Measurements from ENCODE around the gene UBD.

DNA sequence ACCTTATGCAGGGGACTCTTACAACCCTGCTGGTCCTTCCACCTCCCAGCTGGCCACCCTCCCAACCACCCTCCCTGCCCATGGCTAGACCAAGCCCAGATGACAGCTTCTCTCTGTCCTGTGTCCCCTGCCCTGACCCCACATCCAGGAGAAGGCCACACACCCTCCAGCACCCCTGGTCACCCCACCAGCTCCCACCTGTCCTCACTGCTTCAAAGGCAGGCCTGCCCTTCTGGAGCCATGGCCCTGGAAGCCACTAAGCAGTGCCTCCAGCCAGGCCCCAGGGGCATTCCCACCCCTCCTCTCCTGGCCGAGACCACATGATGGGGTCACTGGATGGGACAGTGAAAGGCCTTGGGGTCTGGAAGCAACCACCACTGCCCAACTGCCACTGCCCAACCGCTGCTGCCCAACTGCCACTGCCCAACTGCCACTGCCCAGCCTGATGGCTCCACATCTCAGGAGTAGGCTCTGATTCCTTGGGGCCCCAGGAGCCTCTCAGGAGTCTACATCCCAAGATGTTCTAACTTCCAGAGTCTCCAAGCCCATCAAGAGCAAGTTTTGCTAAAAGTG, 30.5 kb downstream of the UBD start:
- TF ChIP-seq, protein P1, sequence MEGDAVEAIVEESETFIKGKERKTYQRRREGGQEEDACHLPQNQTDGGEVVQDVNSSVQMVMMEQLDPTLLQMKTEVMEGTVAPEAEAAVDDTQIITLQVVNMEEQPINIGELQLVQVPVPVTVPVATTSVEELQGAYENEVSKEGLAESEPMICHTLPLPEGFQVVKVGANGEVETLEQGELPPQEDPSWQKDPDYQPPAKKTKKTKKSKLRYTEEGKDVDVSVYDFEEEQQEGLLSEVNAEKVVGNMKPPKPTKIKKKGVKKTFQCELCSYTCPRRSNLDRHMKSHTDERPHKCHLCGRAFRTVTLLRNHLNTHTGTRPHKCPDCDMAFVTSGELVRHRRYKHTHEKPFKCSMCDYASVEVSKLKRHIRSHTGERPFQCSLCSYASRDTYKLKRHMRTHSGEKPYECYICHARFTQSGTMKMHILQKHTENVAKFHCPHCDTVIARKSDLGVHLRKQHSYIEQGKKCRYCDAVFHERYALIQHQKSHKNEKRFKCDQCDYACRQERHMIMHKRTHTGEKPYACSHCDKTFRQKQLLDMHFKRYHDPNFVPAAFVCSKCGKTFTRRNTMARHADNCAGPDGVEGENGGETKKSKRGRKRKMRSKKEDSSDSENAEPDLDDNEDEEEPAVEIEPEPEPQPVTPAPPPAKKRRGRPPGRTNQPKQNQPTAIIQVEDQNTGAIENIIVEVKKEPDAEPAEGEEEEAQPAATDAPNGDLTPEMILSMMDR (conservative IDR thresholded peaks at IDR 0.05; ENCODE audit: low read depth in 2 of 2), result no peak
- no peak for TF ChIP-seq POLR2AphosphoS5 (IDR thresholded peaks at IDR 0.05; ENCODE audit: low read depth)
- TF ChIP-seq NANOG (IDR thresholded peaks at IDR 0.05; ENCODE audit: borderline replicate concordance), result no peak
- TF ChIP-seq ZNF114 (CRISPR knock-in tag; IDR thresholded peaks at IDR 0.05), result no peak
- TF ChIP-seq CREB1 (CRISPR knock-in tag; IDR thresholded peaks at IDR 0.05; ENCODE audit: low read depth), result no peak
- TF ChIP-seq ZNF331 (CRISPR knock-in tag; IDR thresholded peaks at IDR 0.05; ENCODE audit: low read depth), result no peak
- TF ChIP-seq, protein P2, sequence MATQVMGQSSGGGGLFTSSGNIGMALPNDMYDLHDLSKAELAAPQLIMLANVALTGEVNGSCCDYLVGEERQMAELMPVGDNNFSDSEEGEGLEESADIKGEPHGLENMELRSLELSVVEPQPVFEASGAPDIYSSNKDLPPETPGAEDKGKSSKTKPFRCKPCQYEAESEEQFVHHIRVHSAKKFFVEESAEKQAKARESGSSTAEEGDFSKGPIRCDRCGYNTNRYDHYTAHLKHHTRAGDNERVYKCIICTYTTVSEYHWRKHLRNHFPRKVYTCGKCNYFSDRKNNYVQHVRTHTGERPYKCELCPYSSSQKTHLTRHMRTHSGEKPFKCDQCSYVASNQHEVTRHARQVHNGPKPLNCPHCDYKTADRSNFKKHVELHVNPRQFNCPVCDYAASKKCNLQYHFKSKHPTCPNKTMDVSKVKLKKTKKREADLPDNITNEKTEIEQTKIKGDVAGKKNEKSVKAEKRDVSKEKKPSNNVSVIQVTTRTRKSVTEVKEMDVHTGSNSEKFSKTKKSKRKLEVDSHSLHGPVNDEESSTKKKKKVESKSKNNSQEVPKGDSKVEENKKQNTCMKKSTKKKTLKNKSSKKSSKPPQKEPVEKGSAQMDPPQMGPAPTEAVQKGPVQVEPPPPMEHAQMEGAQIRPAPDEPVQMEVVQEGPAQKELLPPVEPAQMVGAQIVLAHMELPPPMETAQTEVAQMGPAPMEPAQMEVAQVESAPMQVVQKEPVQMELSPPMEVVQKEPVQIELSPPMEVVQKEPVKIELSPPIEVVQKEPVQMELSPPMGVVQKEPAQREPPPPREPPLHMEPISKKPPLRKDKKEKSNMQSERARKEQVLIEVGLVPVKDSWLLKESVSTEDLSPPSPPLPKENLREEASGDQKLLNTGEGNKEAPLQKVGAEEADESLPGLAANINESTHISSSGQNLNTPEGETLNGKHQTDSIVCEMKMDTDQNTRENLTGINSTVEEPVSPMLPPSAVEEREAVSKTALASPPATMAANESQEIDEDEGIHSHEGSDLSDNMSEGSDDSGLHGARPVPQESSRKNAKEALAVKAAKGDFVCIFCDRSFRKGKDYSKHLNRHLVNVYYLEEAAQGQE (IDR thresholded peaks at IDR 0.05; ENCODE audit: unreplicated experiment), result no peak
- TF ChIP-seq EZH2 (IDR thresholded peaks at IDR 0.05; ENCODE audit: low read depth, unreplicated experiment), result no peak
- no peak for TF ChIP-seq EZH2phosphoT487 (IDR thresholded peaks at IDR 0.05; ENCODE audit: unreplicated experiment)
- TF ChIP-seq, protein P3, sequence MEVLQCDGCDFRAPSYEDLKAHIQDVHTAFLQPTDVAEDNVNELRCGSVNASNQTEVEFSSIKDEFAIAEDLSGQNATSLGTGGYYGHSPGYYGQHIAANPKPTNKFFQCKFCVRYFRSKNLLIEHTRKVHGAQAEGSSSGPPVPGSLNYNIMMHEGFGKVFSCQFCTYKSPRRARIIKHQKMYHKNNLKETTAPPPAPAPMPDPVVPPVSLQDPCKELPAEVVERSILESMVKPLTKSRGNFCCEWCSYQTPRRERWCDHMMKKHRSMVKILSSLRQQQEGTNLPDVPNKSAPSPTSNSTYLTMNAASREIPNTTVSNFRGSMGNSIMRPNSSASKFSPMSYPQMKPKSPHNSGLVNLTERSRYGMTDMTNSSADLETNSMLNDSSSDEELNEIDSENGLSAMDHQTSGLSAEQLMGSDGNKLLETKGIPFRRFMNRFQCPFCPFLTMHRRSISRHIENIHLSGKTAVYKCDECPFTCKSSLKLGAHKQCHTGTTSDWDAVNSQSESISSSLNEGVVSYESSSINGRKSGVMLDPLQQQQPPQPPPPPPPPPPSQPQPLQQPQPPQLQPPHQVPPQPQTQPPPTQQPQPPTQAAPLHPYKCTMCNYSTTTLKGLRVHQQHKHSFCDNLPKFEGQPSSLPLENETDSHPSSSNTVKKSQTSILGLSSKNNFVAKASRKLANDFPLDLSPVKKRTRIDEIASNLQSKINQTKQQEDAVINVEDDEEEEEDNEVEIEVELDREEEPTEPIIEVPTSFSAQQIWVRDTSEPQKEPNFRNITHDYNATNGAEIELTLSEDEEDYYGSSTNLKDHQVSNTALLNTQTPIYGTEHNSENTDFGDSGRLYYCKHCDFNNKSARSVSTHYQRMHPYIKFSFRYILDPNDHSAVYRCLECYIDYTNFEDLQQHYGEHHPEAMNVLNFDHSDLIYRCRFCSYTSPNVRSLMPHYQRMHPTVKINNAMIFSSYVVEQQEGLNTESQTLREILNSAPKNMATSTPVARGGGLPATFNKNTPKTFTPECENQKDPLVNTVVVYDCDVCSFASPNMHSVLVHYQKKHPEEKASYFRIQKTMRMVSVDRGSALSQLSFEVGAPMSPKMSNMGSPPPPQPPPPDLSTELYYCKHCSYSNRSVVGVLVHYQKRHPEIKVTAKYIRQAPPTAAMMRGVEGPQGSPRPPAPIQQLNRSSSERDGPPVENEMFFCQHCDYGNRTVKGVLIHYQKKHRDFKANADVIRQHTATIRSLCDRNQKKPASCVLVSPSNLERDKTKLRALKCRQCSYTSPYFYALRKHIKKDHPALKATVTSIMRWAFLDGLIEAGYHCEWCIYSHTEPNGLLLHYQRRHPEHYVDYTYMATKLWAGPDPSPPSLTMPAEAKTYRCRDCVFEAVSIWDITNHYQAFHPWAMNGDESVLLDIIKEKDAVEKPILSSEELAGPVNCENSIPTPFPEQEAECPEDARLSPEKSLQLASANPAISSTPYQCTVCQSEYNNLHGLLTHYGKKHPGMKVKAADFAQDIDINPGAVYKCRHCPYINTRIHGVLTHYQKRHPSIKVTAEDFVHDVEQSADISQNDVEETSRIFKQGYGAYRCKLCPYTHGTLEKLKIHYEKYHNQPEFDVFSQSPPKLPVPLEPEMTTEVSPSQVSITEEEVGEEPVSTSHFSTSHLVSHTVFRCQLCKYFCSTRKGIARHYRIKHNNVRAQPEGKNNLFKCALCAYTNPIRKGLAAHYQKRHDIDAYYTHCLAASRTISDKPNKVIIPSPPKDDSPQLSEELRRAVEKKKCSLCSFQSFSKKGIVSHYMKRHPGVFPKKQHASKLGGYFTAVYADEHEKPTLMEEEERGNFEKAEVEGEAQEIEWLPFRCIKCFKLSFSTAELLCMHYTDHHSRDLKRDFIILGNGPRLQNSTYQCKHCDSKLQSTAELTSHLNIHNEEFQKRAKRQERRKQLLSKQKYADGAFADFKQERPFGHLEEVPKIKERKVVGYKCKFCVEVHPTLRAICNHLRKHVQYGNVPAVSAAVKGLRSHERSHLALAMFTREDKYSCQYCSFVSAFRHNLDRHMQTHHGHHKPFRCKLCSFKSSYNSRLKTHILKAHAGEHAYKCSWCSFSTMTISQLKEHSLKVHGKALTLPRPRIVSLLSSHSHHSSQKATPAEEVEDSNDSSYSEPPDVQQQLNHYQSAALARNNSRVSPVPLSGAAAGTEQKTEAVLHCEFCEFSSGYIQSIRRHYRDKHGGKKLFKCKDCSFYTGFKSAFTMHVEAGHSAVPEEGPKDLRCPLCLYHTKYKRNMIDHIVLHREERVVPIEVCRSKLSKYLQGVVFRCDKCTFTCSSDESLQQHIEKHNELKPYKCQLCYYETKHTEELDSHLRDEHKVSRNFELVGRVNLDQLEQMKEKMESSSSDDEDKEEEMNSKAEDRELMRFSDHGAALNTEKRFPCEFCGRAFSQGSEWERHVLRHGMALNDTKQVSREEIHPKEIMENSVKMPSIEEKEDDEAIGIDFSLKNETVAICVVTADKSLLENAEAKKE (CRISPR knock-in tag; IDR thresholded peaks at IDR 0.05), result no peak
